Epithelial cell of proximal tubule (primary cell): Measurements from ENCODE around the gene ADAM29. TPM values are rescaled to one million over a fixed set of nuclear protein-coding genes. Genes with fewer than 3 reads are reported as not detected.

Experiments
- DNase-seq: peaks from one replicate; pipeline ENCODE4 v3.0.0-alpha.2; 2011; ENCODE audit warnings: low read depth
- H3K4me3 ChIP-seq: 2 replicates; pipeline ENCODE4 v1.5.1; 2011; ENCODE audit warnings: low read depth, mild to moderate bottlenecking, low read length
- CTCF ChIP-seq: conservative IDR thresholded peaks from 2 replicates; pipeline ENCODE4 v1.5.1; 2012; ENCODE audit warnings: low read depth, mild to moderate bottlenecking, low read length
- total RNA-seq: library from RNA; depleted of rRNA; stranded (reverse); fragments of >200 nt; gene quantifications from 2 replicates; pipeline ENCODE4 v1.2.3, GENCODE V29; 2015

ADAM29 gene
- total RNA-seq, 1 donor from 2014 or later, result not detected

DNA sequence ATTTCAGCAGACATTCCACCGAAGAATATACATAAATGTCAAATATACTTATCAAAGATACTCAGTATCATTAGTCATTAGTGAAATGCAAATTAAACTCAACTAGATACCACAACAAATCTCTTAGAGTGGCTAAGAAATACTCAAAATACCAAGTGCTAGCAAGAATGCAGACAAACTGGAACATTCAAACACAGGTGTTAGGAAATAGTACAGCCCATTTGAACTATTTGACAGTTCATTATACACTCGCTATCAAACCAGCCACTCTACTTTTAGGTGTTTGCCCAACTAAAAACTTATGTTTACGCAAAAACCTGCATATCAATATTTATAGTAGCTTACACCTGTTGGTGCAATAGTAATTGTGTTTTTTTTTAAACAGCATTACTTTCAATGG lies 8.8 kb downstream of the ADAM29 start:
- TF ChIP-seq CTCF, result no peak
- H3K4me3 ChIP-seq, result no peak overlapping the region
- DNase-seq, result no peak

DNA sequence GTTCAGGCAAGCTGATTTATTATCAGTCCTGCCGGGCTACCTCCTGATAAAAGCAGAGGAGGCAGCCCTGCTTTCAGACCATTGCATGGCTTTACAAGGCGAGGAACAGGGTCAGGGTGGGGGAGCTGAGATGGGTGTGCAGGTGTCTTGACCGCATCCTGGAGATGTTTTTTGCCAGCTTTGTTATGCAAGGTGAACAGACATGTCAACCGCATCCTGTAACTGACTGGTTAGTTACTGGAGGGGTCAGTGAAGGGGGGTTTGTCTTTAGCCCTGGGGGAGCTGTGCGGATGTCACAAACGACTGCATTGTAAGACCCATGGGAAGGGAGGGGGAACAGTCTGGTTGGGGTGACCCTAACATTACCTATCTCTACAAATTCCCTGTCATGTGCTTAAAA lies 10.0 kb downstream of the ADAM29 start:
- no peak overlapping the region for H3K4me3 ChIP-seq
- TF ChIP-seq CTCF, result no peak
- no peak for DNase-seq

- TF ChIP-seq CTCF, result no peak
- DNase-seq, result no peak
- H3K4me3 ChIP-seq, result no peak overlapping the region
Measured at GRCh38 chr4:174928575-174929253, 10.6 kb downstream of the ADAM29 start.

- DNase-seq, result no peak
- H3K4me3 ChIP-seq, result no peak overlapping the region
Measured at GRCh38 chr4:174929346-174929745, 11.2 kb downstream of the ADAM29 start.

DNA sequence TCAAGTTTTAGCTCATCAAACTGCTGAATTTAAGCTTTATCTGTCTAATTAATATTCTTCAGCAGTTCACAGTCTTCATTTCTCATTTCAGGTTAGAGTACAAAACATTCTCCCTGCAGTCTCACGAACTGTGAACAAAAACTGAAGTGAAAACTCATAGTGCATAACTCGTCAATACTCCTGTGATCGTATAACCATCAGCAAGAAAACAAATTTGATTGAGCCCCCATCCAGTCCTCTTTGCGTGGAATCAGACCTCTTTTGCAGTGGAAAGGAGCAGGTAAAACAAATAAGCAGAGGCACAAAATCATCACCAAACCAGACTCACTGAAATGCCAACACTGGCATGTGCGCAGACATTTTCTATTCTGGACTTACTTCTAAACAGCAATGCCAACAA lies 12.7 kb downstream of the ADAM29 start:
- TF ChIP-seq CTCF, result no peak
- no peak overlapping the region for H3K4me3 ChIP-seq
- no peak for DNase-seq

More at GRCh38 chr4:174929346-174929745, 11.2 kb downstream of the ADAM29 start:
- TF ChIP-seq CTCF, result no peak

GRCh38 chr4:174933083-174933482 lies 14.9 kb downstream of the ADAM29 start:
- no peak overlapping the region for H3K4me3 ChIP-seq
- DNase-seq, result no peak
- no peak for TF ChIP-seq CTCF

GRCh38 chr4:174934360-174934759 lies 16.2 kb downstream of the ADAM29 start:
- TF ChIP-seq CTCF, result no peak
- no peak overlapping the region for H3K4me3 ChIP-seq
- no peak for DNase-seq
